ENCODE results near the gene CBARP. TPM values are rescaled to one million over a fixed set of nuclear protein-coding genes. Genes with fewer than 3 reads are reported as not detected.

The CBARP gene
- total RNA-seq, 1 experiment from 2014 or later, result 23.4 TPM

DNA sequence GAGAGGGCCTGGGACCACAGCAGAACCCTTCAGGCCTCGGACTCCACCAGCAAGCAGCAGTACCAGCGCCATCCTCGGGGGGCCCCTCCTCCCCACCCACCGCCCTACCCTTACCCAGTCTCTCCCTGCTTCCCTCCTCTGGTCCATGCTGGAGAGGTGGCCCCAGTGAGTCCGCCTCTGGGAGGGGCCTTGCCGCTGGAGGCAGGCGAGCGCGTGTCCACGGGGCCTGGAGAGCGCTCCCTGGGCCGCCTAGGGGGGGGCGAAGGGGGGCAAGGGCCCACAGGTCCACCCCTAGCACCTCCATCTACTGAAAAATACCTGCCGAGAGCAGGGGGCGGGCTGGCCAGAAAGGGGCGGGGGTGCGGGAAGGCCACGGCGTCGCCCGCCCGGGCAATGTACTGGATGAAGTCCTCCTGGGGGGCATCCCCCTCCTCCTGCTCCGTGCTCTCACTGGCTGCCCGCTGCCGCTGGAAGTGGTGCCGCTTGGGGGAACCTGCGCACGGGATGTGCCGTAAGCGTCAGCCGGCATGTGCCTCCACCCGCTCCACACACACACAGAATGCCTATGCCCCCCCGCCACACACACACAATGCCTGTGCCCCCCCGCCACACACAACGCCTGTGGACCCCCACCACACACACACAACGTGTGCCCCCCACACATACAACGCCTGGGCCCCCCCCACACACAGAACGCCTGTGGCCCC is 6.9 kb downstream of the CBARP start:
- ATAC-seq, result peak; percentile 62
- no peak for DNase-seq (ENCODE audit: low spot score)
- TF ChIP-seq RORB (CRISPR knock-in tag; IDR thresholded peaks at IDR 0.05), result no peak
- no peak for TF ChIP-seq NR3C1 (CRISPR knock-in tag; conservative IDR thresholded peaks at IDR 0.05; ENCODE audit: low read depth)
- TF ChIP-seq, protein P1, sequence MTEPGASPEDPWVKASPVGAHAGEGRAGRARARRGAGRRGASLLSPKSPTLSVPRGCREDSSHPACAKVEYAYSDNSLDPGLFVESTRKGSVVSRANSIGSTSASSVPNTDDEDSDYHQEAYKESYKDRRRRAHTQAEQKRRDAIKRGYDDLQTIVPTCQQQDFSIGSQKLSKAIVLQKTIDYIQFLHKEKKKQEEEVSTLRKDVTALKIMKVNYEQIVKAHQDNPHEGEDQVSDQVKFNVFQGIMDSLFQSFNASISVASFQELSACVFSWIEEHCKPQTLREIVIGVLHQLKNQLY (CRISPR knock-in tag; IDR thresholded peaks at IDR 0.05), result no peak
- TF ChIP-seq GABPB1 (CRISPR knock-in tag; IDR thresholded peaks at IDR 0.05), result no peak
- no peak for TF ChIP-seq USF2 (CRISPR knock-in tag; IDR thresholded peaks at IDR 0.05)
- no peak for TF ChIP-seq ZNF671 (CRISPR knock-in tag; IDR thresholded peaks at IDR 0.05)
- no peak for TF ChIP-seq FOXJ3 (CRISPR knock-in tag; IDR thresholded peaks at IDR 0.05; ENCODE audit: borderline replicate concordance)
- TF ChIP-seq, protein P2, sequence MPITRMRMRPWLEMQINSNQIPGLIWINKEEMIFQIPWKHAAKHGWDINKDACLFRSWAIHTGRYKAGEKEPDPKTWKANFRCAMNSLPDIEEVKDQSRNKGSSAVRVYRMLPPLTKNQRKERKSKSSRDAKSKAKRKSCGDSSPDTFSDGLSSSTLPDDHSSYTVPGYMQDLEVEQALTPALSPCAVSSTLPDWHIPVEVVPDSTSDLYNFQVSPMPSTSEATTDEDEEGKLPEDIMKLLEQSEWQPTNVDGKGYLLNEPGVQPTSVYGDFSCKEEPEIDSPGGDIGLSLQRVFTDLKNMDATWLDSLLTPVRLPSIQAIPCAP (CRISPR knock-in tag; IDR thresholded peaks at IDR 0.05), result no peak
- no peak for TF ChIP-seq PREB (CRISPR knock-in tag; IDR thresholded peaks at IDR 0.05; ENCODE audit: borderline replicate concordance)
- no peak for TF ChIP-seq SMAD3 (CRISPR knock-in tag; IDR thresholded peaks at IDR 0.05; ENCODE audit: borderline replicate concordance)
- Mint-ChIP-seq H3K4me1 (no peaks in the 10 kb centered on the region), H3K27ac (no peak overlapping the region), H3K9me3 (no peaks in the 10 kb centered on the region), H3K36me3 (no peaks in the 10 kb centered on the region), H3K4me3 (no peak overlapping the region), H3K27me3 (ENCODE audit: low read depth) (no peaks in the 10 kb centered on the region)
- POLR2A ChIA-PET, result no interaction called here
- CTCF ChIA-PET, result interaction anchor here (0.6 to 1.4 kb wide), 4 partner anchors 10 to 186 kb away, joined by 3 to 10 read pairs (median 4); no protein-coding TSS in a partner anchor

DNA sequence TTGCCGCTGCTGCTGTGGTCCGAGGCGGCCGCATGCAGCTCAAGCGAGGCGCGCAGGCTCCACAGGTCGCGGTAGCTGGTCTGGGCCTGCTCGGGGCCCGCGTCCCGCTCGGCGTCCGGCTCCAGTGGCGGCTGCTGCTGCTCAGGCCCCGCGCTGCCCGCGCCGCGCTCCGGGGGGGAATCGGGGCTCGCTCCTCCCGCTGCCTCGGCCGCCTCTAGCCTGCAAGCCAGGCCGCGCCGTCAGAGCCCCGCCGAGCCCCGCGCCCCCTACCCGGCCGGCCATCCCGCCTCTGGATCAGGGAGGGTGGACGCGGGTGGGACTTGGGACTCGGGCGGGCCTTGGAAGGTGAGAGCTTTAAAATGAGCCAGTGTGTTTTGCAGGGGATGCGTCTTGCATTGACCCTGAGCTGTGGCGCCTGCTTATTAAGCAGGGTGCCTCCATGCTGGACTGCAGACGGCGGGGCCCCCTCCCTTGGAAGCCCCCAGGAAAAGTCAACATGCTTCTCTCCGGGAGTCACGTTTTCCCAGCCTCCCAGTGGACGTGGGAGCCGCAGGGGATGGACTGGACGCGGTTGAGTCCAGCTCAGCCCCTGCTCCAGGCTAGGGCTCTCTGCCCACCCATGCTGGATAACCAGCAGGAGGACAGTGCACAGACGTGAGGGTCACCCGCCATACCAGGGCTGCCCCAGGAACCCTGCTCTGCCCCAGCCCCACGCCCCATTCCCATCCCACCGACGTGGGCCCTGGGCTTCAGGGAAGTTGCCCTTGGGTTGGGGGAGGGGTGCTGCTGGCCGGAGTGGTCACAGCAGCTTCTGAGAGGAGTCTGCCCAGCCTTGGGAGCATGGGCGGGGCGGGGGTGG is 7.7 kb downstream of the CBARP start:
- no peaks in the 10 kb centered on the region for H3K27me3 Mint-ChIP-seq (ENCODE audit: low read depth)
- no peaks in the 10 kb centered on the region for H3K36me3 Mint-ChIP-seq
- ATAC-seq (no peak), DNase-seq (ENCODE audit: low spot score) (no peak)
- H3K27ac Mint-ChIP-seq, result no peak overlapping the region
- CTCF ChIA-PET, result interaction anchor here (0.6 to 1.4 kb wide), 6 partner anchors 10 to 186 kb away, joined by 3 to 10 read pairs (median 4); no protein-coding TSS in a partner anchor
- no peak for TF ChIP-seq FOXK1 (CRISPR knock-in tag; IDR thresholded peaks at IDR 0.05)
- TF ChIP-seq ZNF423 (CRISPR knock-in tag; IDR thresholded peaks at IDR 0.05), result no peak
- TF ChIP-seq ZNF121 (CRISPR knock-in tag; IDR thresholded peaks at IDR 0.05), result no peak
- TF ChIP-seq KAT7 (CRISPR knock-in tag; IDR thresholded peaks at IDR 0.05; ENCODE audit: borderline replicate concordance), result no peak
- TF ChIP-seq RORB (CRISPR knock-in tag; IDR thresholded peaks at IDR 0.05), result no peak
- TF ChIP-seq MYBL2 (CRISPR knock-in tag; IDR thresholded peaks at IDR 0.05), result no peak
- no peak for TF ChIP-seq TCF7 (CRISPR knock-in tag; IDR thresholded peaks at IDR 0.05; ENCODE audit: low read depth)
- TF ChIP-seq, protein P3, sequence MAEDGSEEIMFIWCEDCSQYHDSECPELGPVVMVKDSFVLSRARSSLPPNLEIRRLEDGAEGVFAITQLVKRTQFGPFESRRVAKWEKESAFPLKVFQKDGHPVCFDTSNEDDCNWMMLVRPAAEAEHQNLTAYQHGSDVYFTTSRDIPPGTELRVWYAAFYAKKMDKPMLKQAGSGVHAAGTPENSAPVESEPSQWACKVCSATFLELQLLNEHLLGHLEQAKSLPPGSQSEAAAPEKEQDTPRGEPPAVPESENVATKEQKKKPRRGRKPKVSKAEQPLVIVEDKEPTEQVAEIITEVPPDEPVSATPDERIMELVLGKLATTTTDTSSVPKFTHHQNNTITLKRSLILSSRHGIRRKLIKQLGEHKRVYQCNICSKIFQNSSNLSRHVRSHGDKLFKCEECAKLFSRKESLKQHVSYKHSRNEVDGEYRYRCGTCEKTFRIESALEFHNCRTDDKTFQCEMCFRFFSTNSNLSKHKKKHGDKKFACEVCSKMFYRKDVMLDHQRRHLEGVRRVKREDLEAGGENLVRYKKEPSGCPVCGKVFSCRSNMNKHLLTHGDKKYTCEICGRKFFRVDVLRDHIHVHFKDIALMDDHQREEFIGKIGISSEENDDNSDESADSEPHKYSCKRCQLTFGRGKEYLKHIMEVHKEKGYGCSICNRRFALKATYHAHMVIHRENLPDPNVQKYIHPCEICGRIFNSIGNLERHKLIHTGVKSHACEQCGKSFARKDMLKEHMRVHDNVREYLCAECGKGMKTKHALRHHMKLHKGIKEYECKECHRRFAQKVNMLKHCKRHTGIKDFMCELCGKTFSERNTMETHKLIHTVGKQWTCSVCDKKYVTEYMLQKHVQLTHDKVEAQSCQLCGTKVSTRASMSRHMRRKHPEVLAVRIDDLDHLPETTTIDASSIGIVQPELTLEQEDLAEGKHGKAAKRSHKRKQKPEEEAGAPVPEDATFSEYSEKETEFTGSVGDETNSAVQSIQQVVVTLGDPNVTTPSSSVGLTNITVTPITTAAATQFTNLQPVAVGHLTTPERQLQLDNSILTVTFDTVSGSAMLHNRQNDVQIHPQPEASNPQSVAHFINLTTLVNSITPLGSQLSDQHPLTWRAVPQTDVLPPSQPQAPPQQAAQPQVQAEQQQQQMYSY (CRISPR knock-in tag; IDR thresholded peaks at IDR 0.05), result no peak
- TF ChIP-seq NFATC4 (CRISPR knock-in tag; IDR thresholded peaks at IDR 0.05), result no peak
- TF ChIP-seq CDX4 (CRISPR knock-in tag; IDR thresholded peaks at IDR 0.05; ENCODE audit: borderline replicate concordance), result no peak
- H3K4me1 Mint-ChIP-seq, result no peaks in the 10 kb centered on the region
- no peaks in the 10 kb centered on the region for H3K9me3 Mint-ChIP-seq
- POLR2A ChIA-PET, result no interaction called here
- H3K4me3 Mint-ChIP-seq, result no peak overlapping the region
